ENCODE results near the gene CAMTA2.
"Not testable (repeated sequence)": the region's sequence is repeated elsewhere in the genome, so short reads cannot be mapped to it uniquely, and the experiment has no call there.

CAMTA2 gene

GRCh38 chr17:4926577-4927335 lies 60.7 kb downstream of the CAMTA2 start:
- not testable (repeated sequence) for DNase-seq

- DNase-seq, result no peak
Observed at GRCh38 chr17:4921320-4921719, 66.2 kb downstream of the CAMTA2 start.

DNA sequence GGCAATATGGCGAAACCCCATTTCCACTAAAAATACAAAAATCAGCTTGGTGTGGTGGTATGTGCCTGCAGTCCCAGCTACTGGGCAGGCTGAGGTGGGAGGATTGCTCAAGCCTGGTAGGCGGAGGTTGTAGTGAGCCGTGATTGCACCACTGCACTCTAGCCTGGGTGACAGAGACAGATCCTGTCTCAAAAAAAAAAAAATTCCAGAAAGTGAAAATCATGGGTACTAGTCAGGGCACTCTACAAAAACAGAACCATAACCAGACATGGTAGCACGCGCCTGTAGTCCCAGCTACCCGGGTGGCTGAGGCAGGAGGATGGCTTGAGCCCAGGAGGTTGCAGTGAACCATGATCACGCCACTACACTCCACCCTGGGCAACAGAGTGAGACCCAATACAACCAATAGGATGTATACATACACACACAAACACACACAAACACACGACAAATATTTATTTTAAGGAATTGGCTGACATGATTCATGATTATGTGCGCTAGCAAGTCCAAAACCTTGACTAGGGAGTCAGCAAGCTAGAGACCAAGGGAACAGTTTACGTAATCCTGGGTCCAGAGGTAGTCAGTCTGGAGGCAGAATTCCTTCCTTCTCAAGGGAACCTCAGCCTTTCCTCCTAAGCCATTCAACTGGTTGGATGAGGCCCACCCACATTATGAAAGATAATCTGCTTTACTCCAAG lies 67.0 kb downstream of the CAMTA2 start:
- DNase-seq, result no peak

DNA sequence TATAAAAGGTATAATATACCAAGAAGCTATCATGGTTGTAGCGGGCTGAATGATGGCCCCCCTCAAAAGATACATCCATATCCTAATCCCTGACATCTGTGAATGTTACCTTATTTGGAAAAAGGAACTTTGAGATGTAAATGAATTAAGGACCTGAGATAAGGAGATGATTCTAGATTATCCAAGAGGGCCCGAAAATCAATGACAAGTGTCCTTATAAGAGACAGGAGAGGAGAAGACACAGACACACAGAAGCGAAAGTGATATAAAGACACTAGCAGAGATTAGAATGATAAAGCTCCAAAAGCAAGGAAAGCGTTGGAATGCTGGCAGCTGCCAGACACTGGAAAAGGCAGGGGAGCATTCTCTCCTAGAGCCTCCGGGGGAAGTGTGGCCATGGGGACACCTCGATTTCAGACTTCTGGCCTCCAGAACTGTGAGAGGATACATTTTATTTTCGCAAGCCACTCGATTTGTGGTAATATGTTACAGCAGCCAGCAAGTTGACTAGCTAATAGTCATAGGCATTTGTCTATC lies 67.9 kb downstream of the CAMTA2 start:
- no peak for DNase-seq
